Left hindlimb (tissue), 1 donor: ENCODE results near the gene TEF.
"Not testable (repeated sequence)": the region's sequence is repeated elsewhere in the genome, so short reads cannot be mapped to it uniquely, and the experiment has no call there.

Experiments
- DNase-seq: peaks from one replicate; pipeline ENCODE4 v3.0.0-alpha.2; 2018

The TEF gene

DNA sequence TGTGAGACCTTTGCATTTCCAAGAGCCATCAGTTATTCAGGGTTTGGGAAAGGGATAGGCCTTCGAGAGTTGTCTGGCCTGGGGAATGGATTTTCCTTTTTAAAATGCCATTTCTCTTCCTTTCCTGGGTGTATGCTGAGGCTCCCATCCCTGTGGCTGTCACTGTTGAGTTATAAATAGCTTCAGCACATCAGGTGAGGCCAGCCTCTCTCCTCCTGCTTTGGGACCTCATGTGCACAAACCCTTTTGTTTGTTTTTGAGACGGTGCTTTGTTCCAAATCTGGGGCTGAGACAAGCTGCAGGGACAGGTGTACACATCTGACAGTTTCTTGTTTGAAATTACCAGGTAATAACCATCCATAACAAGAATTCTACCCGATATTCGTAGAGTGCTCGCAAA, 1.3 kb downstream of the TEF start:
- DNase-seq: no peak

DNA sequence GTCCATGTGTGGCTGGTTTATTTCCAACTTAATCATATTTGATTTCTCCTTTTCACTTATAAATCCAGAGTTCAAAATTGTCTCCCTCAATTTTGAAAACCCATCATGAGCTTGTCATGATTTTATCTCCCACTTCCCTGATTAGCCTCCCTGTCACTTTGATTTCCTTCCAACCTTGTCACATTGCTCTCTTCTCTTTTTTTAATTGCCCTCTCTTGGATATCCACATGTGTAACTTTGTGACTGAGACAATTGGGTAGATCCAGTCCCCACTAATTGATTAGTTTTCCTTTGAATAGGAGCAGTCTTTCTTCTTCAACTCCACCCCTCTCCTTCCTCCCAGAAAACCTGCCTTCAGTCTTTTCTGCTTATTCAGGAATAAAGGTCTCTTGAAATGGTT, 2.4 kb downstream of the TEF start:
- no peak for DNase-seq

DNA sequence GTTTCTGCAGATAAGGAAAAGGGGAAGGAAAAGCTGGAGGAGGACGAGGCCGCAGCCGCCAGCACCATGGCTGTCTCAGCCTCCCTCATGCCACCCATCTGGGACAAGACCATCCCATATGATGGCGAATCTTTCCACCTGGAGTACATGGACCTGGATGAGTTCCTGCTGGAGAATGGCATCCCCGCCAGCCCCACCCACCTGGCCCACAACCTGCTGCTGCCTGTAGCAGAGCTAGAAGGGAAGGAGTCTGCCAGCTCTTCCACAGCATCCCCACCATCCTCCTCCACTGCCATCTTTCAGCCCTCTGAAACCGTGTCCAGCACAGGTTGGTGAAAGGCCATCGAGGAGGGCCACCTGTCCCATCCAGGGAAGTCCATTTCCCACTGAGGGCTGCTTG, 5.6 kb downstream of the TEF start:
- no peak for DNase-seq

DNA sequence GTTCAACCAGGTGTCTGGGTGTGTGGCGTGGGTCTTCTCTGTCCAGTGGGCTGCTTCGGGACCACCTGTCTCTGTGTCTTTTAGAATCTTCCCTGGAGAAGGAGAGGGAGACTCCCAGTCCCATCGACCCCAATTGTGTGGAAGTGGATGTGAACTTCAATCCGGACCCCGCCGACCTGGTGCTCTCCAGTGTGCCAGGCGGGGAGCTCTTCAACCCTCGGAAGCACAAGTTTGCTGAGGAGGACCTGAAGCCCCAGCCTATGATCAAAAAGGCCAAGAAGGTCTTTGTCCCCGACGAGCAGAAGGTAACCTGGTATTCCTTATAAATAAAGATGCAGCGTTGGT, 12.2 kb downstream of the TEF start:
- DNase-seq: no peak

DNA sequence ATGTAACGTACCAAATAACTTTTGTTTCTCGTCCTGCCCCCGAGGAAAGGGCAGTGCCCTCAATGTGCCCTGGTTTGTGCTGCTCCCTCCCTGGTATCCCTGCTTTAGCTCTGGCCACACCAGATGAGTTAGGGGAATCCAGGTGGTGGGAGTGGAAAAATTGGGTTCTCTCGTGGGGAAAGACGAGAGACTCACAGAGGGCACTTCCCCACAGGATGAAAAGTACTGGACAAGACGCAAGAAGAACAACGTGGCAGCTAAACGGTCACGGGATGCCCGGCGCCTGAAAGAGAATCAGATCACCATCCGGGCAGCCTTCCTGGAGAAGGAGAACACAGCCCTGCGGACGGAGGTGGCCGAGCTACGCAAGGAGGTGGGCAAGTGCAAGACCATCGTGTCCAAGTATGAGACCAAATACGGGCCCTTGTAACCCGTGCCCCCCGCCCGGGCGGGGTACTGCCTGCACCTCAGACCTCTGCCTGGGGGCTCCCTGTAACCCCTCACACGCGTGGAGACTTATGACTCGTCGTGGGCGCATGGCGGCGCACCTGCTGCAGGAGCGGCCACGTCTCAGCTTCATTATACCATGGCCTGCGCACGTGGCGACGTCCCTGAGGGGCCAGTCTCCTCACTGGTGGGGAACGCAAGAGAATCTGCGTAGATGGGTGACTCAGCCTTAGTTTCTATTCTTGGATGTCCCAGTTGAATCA, 13.9 kb downstream of the TEF start:
- DNase-seq: no peak

DNA sequence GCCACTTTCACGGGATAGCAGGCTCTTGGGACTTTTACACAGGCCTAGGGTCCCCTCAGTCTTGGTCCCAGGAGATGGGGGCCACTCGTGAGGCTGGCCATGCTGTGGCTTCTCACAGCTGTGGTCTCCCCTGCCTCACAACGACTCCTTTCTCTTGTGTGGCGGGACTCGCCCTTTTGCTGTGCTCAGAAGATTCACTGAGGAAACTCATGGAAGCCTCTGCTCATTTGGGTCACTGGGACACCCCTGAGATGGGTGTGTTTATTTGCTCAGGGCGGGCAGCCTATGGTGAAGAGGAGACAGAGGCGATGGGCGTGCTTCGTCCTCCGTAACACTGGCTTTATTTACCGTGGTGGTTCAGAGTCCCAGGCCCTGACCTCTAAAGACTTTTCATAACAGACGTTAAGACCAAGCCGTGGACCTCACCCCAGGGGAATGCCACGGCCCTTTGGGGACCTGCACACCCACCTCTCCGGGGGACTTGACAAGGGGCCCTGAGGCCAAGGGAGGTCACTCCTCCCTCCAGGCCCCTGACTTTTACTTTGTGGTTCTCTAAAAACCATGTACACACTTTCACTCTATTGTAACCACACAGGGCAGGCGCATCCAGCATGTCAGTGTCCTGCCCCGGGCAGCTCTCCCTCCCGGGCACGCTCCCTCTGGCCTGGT, 15.5 kb downstream of the TEF start:
- no peak for DNase-seq

DNA sequence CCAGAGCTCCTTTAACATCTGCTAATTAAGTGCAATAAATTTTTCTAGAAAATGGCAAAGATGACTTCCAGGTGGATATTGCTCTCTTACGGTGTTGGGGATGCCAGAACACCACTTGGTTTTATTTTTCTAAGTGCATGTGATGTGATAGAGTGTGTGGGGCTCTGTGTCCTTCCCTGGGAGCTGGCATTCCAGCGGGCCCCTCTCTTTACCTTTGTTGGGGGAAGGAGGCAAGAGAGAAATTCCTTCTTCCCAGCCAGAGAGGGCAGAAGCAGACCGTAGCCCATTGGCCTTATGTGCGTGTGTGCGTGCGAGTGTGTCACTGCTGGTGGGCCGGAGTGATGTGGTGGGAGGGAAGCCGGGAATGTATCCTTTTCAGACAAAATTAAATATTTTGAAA, 17.2 kb downstream of the TEF start:
- no peak for DNase-seq

DNA sequence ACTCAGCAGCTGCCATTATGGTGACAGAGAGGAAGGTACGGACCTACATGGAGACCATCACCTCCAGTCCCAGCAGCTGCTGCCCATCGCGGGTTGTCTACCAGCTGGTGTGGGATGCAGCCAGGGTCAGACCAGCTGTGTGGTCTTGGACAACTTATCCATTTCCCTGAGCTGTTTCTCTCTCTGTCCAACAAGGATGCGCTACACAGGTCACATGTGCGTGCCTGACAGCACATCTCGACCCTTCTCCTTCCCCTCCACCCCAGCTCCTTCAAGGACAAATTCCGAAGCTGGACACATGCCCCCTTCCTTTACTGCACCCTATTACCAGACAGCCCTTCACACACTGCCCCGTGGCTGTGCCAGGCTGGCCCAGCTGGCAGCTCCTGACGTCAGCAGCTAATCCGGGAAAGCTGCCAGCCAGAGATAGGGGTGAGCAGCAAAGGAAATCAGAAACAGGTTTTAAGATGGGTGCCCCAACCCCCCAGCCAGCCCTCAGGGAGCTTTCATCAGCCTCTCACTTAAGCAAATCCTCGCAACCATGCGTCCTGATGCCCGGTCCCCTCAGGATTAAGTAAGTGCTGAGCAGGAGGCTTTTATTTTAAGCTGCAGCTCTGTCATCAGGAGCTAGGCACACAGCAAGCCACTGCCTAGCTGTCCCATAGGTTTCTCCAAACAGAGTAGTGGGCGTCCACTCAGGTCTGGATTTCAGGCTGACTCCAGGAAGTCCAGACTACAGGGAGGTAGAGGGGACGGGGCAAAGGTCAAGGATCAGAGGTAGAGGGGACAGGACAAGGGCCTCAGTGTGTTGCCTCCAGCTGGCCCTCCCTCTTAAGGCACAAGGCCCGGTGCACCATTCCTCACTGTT, 20.3 kb downstream of the TEF start:
- peak; percentile 58 for DNase-seq

DNA sequence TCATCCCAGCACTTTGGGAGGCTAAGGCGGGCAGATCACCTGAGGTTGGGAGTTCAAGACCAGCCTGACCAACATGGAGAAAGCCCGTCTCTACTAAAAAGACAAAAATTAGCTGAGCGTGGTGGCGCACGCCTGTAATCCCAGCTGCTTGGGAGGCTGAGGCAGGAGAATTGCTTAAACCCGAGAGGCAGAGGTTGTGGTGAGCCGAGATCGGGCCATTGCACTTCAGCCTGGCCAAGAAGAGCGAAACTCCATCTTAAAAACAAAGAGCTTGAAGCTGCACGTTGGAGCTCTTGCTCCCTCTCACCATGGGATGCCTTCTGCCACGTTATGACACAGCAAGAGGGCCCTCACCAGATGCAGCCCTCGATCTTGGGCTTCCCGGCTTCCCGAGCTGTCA, 21.1 kb downstream of the TEF start:
- DNase-seq: not testable (repeated sequence)

DNA sequence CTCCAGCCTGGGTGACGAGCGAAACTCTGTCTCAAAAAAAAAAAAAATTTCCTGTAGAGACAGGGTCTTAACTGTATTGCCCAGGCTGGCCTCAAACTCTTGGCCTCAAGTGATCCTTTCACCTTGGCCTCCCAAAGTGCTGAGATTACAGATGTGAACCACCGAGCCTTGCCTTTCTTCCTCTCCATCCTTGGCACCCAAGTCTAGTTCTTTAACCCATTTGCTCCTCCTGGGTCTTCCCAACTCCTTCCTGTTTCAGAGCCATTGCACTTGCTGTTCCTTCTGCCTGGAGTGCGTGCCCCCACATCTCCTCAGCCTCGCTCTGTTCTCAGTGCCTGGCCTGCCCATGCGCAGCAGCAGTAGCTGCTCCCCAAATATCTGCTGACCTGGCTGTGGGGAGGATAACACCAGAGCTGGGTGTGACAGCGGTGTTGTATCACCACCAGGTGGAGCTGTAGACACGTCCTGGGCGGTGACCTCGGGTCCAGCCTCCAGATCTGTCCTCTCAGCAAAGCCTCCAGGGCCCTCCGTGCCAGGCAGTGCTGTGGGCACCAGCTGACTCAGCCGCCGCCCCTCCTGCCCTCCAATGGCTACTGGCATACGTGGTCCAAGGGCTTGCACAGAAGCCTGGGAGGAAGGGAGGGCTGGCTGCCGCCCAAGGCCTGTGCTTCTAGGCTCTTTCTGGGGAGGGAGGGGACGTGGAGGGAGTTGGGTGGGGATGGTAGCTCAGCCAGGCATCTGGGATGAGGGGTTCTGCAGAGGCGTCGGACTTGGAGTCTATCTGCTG, 22.0 kb downstream of the TEF start:
- DNase-seq: peak; percentile 87

DNA sequence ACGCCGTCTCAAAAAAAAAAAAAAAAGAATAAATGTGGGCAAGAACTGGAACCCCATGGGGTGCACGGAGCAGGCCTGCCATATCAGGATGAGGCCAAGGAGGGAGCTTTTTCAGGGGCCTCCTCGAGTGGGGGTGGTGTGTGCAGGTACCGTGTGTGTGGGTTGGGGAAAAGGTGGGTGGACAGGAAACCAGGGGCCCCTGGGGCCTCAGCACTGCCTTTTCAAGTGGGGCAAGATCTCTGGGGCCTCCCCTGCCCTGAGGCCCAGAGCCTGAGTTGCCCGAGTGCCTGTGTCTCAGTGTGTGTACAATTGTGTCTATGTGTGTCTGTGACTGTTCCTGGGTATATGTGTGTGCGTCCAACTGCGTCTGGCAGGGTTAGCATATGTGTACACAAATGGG, 23.8 kb downstream of the TEF start:
- no peak for DNase-seq

DNA sequence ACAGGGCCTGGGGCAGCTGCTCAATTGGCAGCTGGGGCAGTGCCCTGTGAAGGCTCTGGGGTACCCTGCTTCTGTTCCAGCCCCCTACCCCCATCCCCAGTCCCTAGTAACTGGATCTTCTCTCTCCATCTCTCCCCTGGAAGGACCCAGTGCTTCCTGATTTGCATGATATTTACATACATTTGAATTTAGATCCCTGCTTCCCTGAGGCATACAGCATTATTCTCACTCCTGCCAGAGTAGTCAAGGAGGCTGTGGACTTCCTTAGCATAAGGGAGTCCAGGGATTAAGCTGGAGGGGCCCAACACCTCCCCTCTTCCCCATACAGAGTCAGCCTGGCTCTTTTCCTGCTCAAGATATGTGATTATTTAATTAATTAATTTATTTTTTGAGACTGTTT, 24.7 kb downstream of the TEF start:
- DNase-seq: no peak

DNA sequence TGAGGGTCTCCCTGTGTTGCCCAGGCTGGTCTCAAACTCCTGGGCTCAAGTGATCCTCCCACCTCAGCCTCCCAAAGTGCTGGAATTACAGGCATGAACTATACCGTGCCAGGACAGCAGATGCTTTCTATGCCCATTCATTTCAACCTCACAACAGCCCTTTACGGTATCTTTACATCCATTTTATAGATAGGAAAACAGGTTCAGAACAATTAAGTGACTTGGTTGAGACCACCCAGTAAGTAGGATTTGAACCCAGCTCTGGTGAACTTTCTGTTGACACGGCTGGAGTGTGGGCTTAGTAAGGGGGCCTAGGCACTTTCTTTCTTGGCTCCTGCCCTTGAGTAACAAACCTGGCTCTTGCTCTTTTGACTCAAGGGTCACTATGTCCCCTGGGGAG, 25.7 kb downstream of the TEF start:
- no peak for DNase-seq

DNA sequence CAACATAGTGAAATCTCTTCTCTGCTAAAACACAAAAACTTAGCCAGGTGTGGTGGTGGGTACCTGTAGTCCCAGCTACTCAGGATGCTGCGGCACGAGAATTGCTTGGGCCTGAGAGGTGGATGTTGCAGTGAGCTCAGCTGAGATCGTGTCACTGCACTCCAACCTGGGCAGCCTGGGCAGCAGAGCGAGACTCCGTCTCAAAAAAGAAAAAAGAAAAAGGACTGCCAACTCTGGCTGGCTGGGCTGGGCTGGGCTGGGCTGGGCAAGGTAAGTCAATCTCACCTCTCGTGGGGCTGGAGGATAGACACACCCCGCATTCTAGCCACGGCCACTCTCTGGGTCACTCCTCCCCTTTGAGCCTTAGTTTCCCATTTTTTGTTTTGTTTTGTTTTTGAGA, 26.9 kb downstream of the TEF start:
- DNase-seq: no peak

DNA sequence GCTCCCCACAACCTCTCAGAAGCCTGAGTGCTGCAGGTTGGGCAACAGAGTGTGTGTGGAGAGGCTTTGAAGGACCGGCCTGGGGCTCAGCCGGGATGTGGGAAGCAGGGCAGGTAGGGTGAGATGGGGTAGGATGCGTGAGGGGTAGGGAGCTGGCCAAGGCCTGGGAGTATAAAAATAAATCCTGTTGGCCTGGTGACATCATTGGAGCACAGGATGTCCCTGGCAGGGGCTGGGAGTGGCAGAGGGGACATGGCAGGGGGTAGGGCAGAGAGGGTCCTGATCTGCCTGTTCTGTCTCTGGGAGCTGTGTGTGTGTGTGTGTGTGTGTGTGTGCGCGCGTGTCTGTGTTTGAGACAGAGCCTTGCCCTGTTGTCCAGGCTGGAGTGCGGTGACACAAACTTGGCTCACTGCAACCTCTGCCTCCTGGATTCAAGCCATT, 28.6 kb downstream of the TEF start:
- no peak for DNase-seq

DNA sequence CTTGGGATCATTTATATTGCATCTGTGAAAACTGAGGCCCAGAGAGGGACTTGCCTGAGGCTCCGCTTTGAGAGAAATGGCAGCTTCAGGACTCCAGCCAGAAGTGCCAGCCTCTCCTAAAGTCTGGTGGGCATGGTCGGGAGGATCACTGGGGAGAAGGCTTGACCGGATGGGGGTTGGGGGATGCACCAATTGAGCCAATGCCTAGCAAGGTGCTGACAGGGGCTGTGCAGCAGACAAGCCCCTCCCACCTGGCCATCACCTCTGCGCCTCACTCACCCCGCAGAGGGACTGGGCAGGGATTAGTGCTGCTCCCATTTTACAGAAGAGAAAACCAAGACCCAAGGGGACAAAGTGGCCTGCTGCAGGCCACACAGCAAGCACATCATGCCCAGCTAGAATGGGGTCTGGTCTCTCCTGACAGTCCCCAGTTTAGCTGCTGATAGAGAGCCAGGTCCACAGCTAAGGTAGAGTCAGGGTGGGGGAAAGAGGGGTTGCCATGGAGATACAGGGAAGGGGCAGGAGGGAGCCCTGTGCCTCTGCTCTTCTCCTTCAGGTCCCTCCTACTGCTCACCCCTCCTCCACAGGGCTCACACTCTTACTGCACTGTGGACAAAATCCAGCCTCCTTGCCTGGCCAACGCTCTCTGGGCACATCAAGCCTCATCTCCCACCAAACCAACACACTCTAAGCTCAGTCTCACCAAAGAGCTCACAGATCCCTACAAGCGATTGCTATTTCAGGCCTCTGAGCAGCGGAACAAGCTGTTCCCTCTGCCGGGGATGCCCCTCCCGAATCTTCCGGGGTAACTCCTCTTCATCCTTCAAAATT, 29.5 kb downstream of the TEF start:
- no peak for DNase-seq

DNA sequence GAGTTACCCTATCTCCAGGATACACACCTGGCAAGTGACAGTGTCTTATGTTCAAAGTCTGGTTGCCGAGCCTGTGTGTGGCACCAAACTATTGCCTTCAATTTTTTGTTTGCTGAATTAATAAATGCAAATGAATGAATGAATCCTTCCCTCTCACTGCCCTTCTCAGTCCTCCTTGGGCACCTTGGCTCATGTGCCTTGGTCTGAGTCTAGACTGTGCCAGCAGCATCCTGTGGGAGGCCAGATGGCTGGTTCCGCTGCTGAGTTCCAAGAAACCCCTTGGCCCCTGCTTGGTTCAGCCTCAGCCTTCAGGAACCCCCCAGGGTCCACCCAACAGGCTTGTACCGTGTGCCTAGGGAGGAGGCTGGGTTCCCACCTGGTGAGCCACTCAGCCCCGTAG, 33.8 kb downstream of the TEF start:
- no peak for DNase-seq

DNA sequence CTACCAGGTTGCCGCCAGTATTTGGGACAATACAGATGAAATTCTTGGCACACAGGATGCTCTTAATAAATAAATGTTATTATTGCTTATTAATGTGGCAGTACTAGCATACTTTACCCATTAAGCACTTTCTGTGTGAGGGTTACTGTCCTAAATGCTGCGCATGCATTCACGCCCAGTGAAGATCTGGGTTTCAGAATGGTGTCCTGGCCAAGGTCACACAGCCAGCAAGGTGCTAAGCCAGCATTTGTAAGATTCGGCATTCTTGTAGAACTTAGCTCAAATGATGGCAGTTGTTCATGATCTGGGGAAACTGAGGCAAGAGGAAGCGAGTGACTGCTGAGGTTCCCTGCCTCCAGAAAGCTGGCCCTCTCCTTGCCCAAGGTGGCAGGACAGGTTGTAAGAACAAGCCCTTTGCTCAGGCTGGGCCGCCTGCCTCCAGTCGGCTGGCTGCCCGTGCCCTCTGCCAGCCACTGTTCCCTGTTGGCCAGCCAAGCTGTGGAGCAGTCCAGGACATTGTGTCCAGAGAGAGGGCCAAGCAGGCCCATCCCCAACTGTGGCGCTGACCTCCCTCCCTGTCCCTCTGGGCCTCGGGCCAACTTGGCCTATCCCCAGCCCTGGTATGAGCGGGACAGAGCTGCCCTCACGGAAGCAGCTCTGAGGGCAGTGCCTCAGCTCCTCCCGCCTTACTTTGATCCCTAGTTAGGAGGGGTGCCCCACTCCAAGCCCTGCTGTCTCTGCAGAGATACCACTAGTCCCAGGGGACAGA, 36.1 kb downstream of the TEF start:
- peak; percentile 74 for DNase-seq

DNA sequence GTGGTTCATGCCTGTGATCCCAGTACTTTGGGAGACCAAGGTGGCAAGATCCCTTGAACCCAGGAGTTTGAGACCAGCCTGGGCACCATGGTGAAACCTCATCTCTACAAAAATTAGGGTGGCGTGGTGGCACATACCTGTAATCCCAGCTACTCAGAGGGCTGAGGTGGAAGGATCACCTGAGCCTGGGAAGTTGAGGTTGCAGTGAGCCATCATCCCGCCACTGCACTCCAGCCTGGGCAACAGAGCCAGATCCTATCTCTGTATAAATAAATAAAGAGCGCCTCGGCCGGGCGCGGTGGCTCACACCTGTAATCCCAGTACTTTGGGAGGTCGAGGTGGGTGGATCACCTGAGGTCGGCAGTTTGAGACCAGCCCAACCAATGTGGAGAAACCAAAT, 37.0 kb downstream of the TEF start:
- no peak for DNase-seq

DNA sequence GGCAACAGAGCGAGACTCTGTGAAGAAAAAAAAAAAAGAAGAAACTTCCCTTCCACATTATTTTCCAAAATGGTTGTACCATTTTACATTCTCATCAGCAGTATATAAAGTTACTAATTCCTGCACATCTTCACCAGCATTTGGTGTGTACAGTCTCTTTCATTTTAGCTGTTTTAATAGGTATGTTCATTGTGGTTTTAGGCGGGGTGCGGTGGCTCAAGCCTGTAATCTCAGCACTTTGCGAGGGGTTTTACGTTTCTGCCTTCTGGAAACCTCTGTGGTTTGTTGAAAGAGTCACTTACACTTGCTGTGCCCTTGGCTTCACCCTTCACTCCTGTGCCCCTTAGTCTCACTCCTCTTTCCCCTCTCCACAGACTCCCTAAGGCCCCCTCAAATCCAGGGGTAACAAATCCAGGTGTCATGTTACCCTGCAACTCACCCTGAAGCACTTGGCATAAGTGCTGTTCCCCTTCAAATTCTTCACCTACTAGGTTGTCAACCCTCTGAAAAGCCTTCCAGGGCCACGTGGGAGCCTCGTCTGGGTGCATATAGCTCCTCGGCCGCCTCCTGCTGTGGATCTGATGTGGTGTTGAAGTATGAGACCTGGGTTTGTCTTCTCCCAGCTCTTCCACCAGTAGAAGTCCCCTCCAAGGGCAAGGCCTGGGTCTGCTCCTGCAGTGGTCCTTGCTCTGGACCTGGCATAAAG, 44.1 kb downstream of the TEF start:
- no peak for DNase-seq
